ENCODE measurements around the gene ZMIZ1. TPM values are rescaled to one million over a fixed set of nuclear protein-coding genes. Genes with fewer than 3 reads are reported as not detected.

Gene ZMIZ1
- total RNA-seq, 1 experiment from 2014 or later: 28.4 TPM

DNA sequence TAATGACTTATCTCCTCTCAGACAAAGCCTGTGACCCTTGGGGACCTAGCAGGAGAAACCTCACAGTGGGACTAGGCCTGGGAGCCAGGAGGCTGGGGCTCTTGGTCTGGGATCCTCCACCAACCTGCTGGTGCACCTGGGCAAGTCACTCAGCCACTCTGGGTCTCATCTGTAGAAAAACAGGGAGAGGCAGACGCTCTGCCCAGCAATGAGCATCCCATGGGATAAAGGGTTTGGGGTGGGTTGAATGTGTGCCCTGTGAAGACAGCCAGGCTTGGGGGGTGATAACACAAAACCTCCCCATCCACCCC lies 81.6 kb downstream of the ZMIZ1 start:
- Histone ChIP-seq H3K36me3 (ENCODE audit: control insufficient read depth in 1 of 2, insufficient read depth in 2 of 2, low read length in 2 of 2) (no peaks in the 10 kb centered on the region), H3K9ac (ENCODE audit: low read length) (peak overlapping the region; percentile 67), H4K20me1 (ENCODE audit: insufficient read depth) (no peaks in the 10 kb centered on the region), H2AFZ (ENCODE audit: low read depth, low read length, poor library complexity, severe bottlenecking) (no peak overlapping the region), H3K27ac (ENCODE audit: low read depth, low read length) (peak overlapping the region; percentile 94), H3K27me3 (ENCODE audit: insufficient read depth, low read length) (no peaks in the 10 kb centered on the region), H3K9me2 (ENCODE audit: insufficient read depth) (no peaks in the 10 kb centered on the region), H3K9me3 (ENCODE audit: control insufficient read depth in 1 of 2, insufficient read depth in 1 of 2, low read depth in 1 of 2, low read length in 2 of 2) (no peaks in the 10 kb centered on the region), H3K4me3 (replicated peaks in 1 of 2; ENCODE audit: low read depth in 1 of 2, low read length in 2 of 2) (peak overlapping the region in 1 of 2 experiments; percentile 32; a peak in 2 of 4 replicates), H3K4me2 (ENCODE audit: low read length) (peak overlapping the region; percentile 80), H3K4me1 (ENCODE audit: control insufficient read depth in 1 of 2, insufficient read depth in 2 of 2, low read length in 2 of 2) (peaks cover 56 to 93% of the 10 kb centered on the region in 2 experiments), H3K79me2 (ENCODE audit: insufficient read depth, low read length) (no peaks in the 10 kb centered on the region; the same call in 1 of the 2 replicates)
- intact Hi-C loops (cut with micrococcal nuclease): loop anchor here (2.0 to 5.0 kb wide), 3 partner anchors 44 to 178 kb away; partner anchors contain the start of gene ZMIZ1
- ChIA-PET POLR2A (no interaction called here), CTCF (interaction anchor here (1.0 to 1.6 kb wide), 2 partner anchors 23 to 45 kb away, joined by 3 to 7 read pairs; no protein-coding TSS in a partner anchor), RAD21 (ENCODE audit: low non-redundant PET in 1 of 2, low total read pairs in 2 of 2, uncharacterized antibody in 2 of 2, unreplicated experiment in 2 of 2) (no interaction called here)
- no peak for TF ChIP-seq POLR2AphosphoS5 (IDR thresholded peaks at IDR 0.05; ENCODE audit: low read depth, low read length)
- no peak for TF ChIP-seq ZNF274 (IDR thresholded peaks at IDR 0.05; ENCODE audit: low read depth, low read length)
- peak; percentile 27; the same call in 1 of the 2 replicates for TF ChIP-seq ZFX (IDR thresholded peaks at IDR 0.05)
- TF ChIP-seq SRF (IDR thresholded peaks at IDR 0.05; ENCODE audit: low read depth): no peak
- TF ChIP-seq SP1 (IDR thresholded peaks at IDR 0.05; ENCODE audit: low read depth): no peak
- BruUV-seq (replicated peaks): TSS peak; percentile 28
- DNase-seq (ENCODE audit: low read depth, low spot score): no peak
- peak; percentile 18 for ATAC-seq

DNA sequence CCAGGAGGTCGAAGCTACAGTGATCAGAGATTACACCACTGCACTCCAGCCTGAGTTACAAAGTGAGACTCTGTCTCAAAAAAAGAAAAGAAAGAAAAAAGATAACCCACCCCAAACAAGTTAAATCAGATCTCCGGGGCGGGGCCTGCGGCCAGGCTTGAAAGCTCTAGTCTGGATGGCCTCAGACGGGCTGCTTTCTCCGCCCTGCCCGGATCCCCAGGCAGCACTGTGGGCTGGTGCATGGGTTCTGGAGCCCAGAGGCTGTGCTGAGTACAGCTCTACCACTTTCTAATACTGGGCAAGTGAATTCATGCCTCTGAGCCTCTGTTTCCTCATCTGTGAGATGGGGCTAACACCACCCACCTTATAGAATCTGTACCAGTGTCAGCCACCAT lies 83.7 kb downstream of the ZMIZ1 start:
- no peaks in the 10 kb centered on the region for H3K27me3 ChIP-seq (ENCODE audit: insufficient read depth, low read length)
- intact Hi-C loops (cut with micrococcal nuclease): loop anchor here (5.0 kb wide), 1 partner anchor 180 kb away; no protein-coding TSS in a partner anchor
- ChIA-PET CTCF (no interaction called here), RAD21 (ENCODE audit: low non-redundant PET in 1 of 2, low total read pairs in 2 of 2, uncharacterized antibody in 2 of 2, unreplicated experiment in 2 of 2) (no interaction called here), POLR2A (no interaction called here)
- H3K9me2 ChIP-seq (ENCODE audit: insufficient read depth): no peaks in the 10 kb centered on the region
- peaks cover 62 to 95% of the 10 kb centered on the region in 2 experiments for H3K4me1 ChIP-seq (ENCODE audit: control insufficient read depth in 1 of 2, insufficient read depth in 2 of 2, low read length in 2 of 2)
- H3K27ac ChIP-seq (ENCODE audit: low read depth, low read length): peak overlapping the region; percentile 94
- DNase-seq (ENCODE audit: low read depth, low spot score): no peak
- BruUV-seq (replicated peaks): no TSS peak
- H3K4me3 ChIP-seq (replicated peaks in 1 of 2; ENCODE audit: low read depth in 1 of 2, low read length in 2 of 2): peak overlapping the region in 1 of 2 experiments; percentile 39; a peak in 1 of 4 replicates
- no peak for ATAC-seq
- H4K20me1 ChIP-seq (ENCODE audit: insufficient read depth): no peaks in the 10 kb centered on the region
- no peaks in the 10 kb centered on the region for H3K9me3 ChIP-seq (ENCODE audit: control insufficient read depth in 1 of 2, insufficient read depth in 1 of 2, low read depth in 1 of 2, low read length in 2 of 2)
- H3K36me3 ChIP-seq (ENCODE audit: control insufficient read depth in 1 of 2, insufficient read depth in 2 of 2, low read length in 2 of 2): no peaks in the 10 kb centered on the region
- H3K9ac ChIP-seq (ENCODE audit: low read length): peak overlapping the region; percentile 67
- no peaks in the 10 kb centered on the region; the same call in 1 of the 2 replicates for H3K79me2 ChIP-seq (ENCODE audit: insufficient read depth, low read length)
- peak overlapping the region; percentile 80 for H3K4me2 ChIP-seq (ENCODE audit: low read length)
- H2AFZ ChIP-seq (ENCODE audit: low read depth, low read length, poor library complexity, severe bottlenecking): no peak overlapping the region
- no peak for TF ChIP-seq YY1 (IDR thresholded peaks at IDR 0.05; ENCODE audit: extremely low read depth, insufficient replicate concordance, low read depth, low read length)
- no peak for TF ChIP-seq EZH2 (IDR thresholded peaks at IDR 0.05)
- no peak for TF ChIP-seq TCF7L2 (IDR thresholded peaks at IDR 0.05; ENCODE audit: borderline replicate concordance, extremely low read depth, insufficient read depth, insufficient read length)
- no peak for TF ChIP-seq ELF1 (IDR thresholded peaks at IDR 0.05; ENCODE audit: borderline replicate concordance, low read depth)
- TF ChIP-seq SIN3A (IDR thresholded peaks at IDR 0.05; ENCODE audit: low read depth): no peak
- TF ChIP-seq POLR2A (IDR thresholded peaks at IDR 0.05; ENCODE audit: borderline replicate concordance, extremely low read depth, insufficient read depth, insufficient read length): no peak
- no peak for TF ChIP-seq SRF (IDR thresholded peaks at IDR 0.05; ENCODE audit: low read depth)
- TF ChIP-seq, protein P1, sequence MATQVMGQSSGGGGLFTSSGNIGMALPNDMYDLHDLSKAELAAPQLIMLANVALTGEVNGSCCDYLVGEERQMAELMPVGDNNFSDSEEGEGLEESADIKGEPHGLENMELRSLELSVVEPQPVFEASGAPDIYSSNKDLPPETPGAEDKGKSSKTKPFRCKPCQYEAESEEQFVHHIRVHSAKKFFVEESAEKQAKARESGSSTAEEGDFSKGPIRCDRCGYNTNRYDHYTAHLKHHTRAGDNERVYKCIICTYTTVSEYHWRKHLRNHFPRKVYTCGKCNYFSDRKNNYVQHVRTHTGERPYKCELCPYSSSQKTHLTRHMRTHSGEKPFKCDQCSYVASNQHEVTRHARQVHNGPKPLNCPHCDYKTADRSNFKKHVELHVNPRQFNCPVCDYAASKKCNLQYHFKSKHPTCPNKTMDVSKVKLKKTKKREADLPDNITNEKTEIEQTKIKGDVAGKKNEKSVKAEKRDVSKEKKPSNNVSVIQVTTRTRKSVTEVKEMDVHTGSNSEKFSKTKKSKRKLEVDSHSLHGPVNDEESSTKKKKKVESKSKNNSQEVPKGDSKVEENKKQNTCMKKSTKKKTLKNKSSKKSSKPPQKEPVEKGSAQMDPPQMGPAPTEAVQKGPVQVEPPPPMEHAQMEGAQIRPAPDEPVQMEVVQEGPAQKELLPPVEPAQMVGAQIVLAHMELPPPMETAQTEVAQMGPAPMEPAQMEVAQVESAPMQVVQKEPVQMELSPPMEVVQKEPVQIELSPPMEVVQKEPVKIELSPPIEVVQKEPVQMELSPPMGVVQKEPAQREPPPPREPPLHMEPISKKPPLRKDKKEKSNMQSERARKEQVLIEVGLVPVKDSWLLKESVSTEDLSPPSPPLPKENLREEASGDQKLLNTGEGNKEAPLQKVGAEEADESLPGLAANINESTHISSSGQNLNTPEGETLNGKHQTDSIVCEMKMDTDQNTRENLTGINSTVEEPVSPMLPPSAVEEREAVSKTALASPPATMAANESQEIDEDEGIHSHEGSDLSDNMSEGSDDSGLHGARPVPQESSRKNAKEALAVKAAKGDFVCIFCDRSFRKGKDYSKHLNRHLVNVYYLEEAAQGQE (IDR thresholded peaks at IDR 0.05; ENCODE audit: low read depth): no peak
- no peak for TF ChIP-seq SP1 (IDR thresholded peaks at IDR 0.05; ENCODE audit: low read depth)
- TF ChIP-seq ATF3 (IDR thresholded peaks at IDR 0.05): no peak
- TF ChIP-seq RAD21 (IDR thresholded peaks at IDR 0.05; ENCODE audit: low read depth): no peak
- TF ChIP-seq, protein P2, sequence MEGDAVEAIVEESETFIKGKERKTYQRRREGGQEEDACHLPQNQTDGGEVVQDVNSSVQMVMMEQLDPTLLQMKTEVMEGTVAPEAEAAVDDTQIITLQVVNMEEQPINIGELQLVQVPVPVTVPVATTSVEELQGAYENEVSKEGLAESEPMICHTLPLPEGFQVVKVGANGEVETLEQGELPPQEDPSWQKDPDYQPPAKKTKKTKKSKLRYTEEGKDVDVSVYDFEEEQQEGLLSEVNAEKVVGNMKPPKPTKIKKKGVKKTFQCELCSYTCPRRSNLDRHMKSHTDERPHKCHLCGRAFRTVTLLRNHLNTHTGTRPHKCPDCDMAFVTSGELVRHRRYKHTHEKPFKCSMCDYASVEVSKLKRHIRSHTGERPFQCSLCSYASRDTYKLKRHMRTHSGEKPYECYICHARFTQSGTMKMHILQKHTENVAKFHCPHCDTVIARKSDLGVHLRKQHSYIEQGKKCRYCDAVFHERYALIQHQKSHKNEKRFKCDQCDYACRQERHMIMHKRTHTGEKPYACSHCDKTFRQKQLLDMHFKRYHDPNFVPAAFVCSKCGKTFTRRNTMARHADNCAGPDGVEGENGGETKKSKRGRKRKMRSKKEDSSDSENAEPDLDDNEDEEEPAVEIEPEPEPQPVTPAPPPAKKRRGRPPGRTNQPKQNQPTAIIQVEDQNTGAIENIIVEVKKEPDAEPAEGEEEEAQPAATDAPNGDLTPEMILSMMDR (IDR thresholded peaks at IDR 0.05 in 2 of 3, conservative IDR thresholded peaks at IDR 0.05 in 1 of 3; ENCODE audit: borderline replicate concordance in 1 of 3, insufficient read depth in 1 of 3, low read depth in 2 of 3, low read length in 2 of 3): no peak
